Right renal pelvis (tissue), 4 donors: ENCODE results near the gene KCP. TPM values are rescaled to one million over a fixed set of nuclear protein-coding genes. Genes with fewer than 3 reads are reported as not detected.

ENCODE experiments used
- DNase-seq, 4 donors: peaks; one replicate each; pipeline ENCODE4 v3.0.0-alpha.2; 2013; ENCODE audit warnings: low read depth in 4 of 4, low spot score in 3 of 4, missing footprints in 1 of 4
- polyA plus RNA-seq, 4 donors: library from polyadenylated mRNA; unstranded; fragments of 120-200 nt; gene quantifications; one replicate each; pipeline ENCODE4 v1.2.1, GENCODE V29; 2013; ENCODE audit not compliant: insufficient read length in 4 of 4

The KCP gene
- polyA plus RNA-seq, 4 donors, result 14.0 to 25.1 (median 20.7) TPM

- no peak for DNase-seq
Observed at GRCh38 chr7:128908750-128909624, 1.5 kb downstream of the KCP start.

GRCh38 chr7:128906766-128907559 is 3.5 kb downstream of the KCP start:
- DNase-seq, result no peak

- no peak for DNase-seq
Observed at GRCh38 chr7:128906001-128906765, 4.3 kb downstream of the KCP start.

- DNase-seq, result no peak
Observed at GRCh38 chr7:128904381-128905197, 5.9 kb downstream of the KCP start.

GRCh38 chr7:128903621-128904361 is 6.7 kb downstream of the KCP start:
- no peak for DNase-seq

- DNase-seq, result no peak
Observed at GRCh38 chr7:128902761-128903585, 7.5 kb downstream of the KCP start.

GRCh38 chr7:128900237-128900636 is 10.3 kb downstream of the KCP start:
- DNase-seq, result no peak

GRCh38 chr7:128899392-128899791 is 11.1 kb downstream of the KCP start:
- DNase-seq, result no peak

GRCh38 chr7:128895320-128895719 is 15.2 kb downstream of the KCP start:
- no peak for DNase-seq

GRCh38 chr7:128894101-128894440 is 16.4 kb downstream of the KCP start:
- no peak for DNase-seq

GRCh38 chr7:128893251-128894100 is 17.0 kb downstream of the KCP start:
- no peak for DNase-seq

- no peak for DNase-seq
Observed at GRCh38 chr7:128892521-128893250, 17.8 kb downstream of the KCP start.

- DNase-seq, result no peak
Observed at GRCh38 chr7:128891942-128892269, 18.6 kb downstream of the KCP start.

- no peak for DNase-seq
Observed at GRCh38 chr7:128891110-128891941, 19.2 kb downstream of the KCP start.

- no peak for DNase-seq
Observed at GRCh38 chr7:128890306-128891109, 20.0 kb downstream of the KCP start.

- no peak for DNase-seq
Observed at GRCh38 chr7:128889121-128889520, 21.4 kb downstream of the KCP start.
